GM19324 (cell line): Measurements from ENCODE around the gene CGB5.
A peak's percentile ranks its signal among the peaks of the same experiment; 100 is the strongest.

ENCODE experiments used
- ATAC-seq: cut with Tn5 transposase; IDR thresholded peaks from one replicate; pipeline ENCODE4 v1.9.1; 2021; ENCODE audit warnings: mild to moderate bottlenecking, moderate library complexity; ENCODE audit not compliant: unreplicated experiment, low FRiP score

CGB5 gene

GRCh38 chr19:49085020-49085867, 41.6 kb downstream of the CGB5 start, which contains the start of gene SNRNP70:
Gene SNRNP70, plus strand, starts transcription at chr19:49085451. Its CDS starts 964 bp downstream, at chr19:49086415.
- ATAC-seq = peak; percentile 93

GRCh38 chr19:49085868-49086232, 42.2 kb downstream of the CGB5 start:
- no peak for ATAC-seq

DNA sequence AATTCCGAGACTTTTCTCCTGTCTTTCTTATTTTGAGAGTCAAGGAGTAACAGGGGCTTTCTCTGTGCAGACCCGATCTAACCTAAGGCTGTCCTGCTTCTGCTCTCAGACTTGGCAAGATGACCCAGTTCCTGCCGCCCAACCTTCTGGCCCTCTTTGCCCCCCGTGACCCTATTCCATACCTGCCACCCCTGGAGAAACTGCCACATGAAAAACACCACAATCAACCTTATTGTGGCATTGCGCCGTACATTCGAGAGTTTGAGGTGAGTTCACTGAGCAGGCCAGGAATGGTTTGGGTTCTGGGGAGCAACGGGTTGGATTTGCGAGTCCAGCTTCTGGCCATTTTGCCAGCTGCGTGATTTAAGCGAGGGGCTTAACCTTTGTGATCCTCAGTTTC, 42.6 kb downstream of the CGB5 start:
- ATAC-seq = no peak

DNA sequence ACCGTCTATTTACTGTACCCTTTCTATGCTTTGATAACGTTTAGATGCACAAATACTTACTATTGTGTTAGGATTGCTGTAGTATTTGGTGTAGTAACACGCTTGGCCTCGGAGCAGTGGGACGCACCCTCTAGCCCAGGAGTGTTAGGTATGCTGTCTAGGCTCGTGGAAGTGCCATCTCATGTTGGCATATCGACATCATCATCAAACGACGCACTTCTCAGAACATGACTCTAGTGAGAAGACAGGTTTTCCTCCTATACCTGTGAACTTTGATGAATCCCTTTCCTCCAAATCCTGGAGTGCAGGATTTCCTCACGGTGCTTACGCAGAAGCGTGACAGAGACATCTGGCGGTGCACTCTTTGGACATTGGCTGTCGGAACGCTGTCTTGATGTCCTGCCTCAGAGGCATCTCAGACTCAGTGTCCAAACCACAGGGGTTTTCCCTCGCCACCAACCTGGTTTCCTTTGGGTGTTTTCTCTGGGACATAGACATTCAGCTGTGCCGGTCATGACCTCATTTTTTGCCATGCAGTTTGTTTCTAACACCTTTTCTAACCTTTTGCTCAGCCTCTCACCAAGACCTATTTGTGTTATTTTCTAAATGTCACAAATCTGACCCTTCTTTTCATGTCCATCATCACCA, 47.9 kb downstream of the CGB5 start:
- no peak for ATAC-seq

DNA sequence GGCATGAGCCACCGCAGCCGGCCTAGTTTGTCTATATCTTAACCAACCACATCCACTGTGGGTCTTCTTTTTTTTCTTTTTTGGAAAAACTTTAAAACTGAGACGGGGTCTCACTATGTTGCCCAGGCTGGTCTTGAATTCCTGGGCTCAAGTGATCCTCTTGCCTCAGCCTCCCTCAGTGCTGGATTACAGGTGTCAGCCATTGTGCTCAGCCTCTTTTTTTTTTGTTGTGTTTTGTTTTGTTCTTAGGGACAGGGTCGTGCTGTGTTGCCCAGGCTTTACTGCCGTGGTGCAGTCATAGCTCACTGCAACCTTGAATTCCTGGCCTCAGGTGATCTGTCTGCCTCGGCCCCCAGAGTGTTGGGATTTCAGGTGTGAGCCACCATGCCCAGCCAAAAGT, 49.0 kb downstream of the CGB5 start:
- ATAC-seq = no peak
